Smooth muscle cell of bladder (primary cell): ENCODE data around the gene DNAAF6. TPM values are rescaled to one million over a fixed set of nuclear protein-coding genes. Genes with fewer than 3 reads are reported as not detected.

ENCODE experiments used
- total RNA-seq: library from RNA; depleted of rRNA; stranded (reverse); fragments of >200 nt; gene quantifications from 2 replicates; pipeline ENCODE4 v1.2.3, GENCODE V29; 2014

DNAAF6 gene
- not detected in 2 replicates for total RNA-seq

GRCh38 chrX:107205770-107206696 is at the start of gene DNAAF6, which contains the start of gene NUP62CL:
DNAAF6 (plus strand) TSS chrX:107206611; CDS start chrX:107212876, 6,265 bp downstream.
NUP62CL (minus strand) TSS chrX:107206433; CDS start chrX:107175146, 31,287 bp downstream.

Other genes with a start within 250 kb of the DNAAF6 start
- 42.8 and 48.5 TPM in 2 replicates for gene MORC4, start 206.4 kb upstream of the DNAAF6 start, total RNA-seq
- gene RBM41, start 87.8 kb upstream of the DNAAF6 start, total RNA-seq: 11.8 and 13.2 TPM in 2 replicates
- 0.14 TPM in 1 of 2 replicates, not detected in the other for gene NUP62CL, start 178 bp upstream of the DNAAF6 start, total RNA-seq
- gene FRMPD3, start 243.0 kb downstream of the DNAAF6 start, total RNA-seq: not detected in 2 replicates